Lower leg skin (tissue), 3 donors: ENCODE results near the gene DMP1.

Experiments
- POLR2A ChIP-seq, 2 donors: fragments of 450-650 bp; IDR thresholded peaks; one replicate each; pipeline ENCODE4 v1.6.1; 2016 to 2017; ENCODE audit warnings: antibody characterized with exemption in 2 of 2, mild to moderate bottlenecking in 1 of 2, moderate library complexity in 1 of 2
- TF ChIP-seq, protein P1 (sequence below), 3 donors: fragments of 450-650 bp; IDR thresholded peaks; one replicate each; pipeline ENCODE4 v1.5.1; 2016; ENCODE audit warnings: antibody characterized with exemption in 3 of 3, mild to moderate bottlenecking in 3 of 3, moderate library complexity in 2 of 3

DNA sequence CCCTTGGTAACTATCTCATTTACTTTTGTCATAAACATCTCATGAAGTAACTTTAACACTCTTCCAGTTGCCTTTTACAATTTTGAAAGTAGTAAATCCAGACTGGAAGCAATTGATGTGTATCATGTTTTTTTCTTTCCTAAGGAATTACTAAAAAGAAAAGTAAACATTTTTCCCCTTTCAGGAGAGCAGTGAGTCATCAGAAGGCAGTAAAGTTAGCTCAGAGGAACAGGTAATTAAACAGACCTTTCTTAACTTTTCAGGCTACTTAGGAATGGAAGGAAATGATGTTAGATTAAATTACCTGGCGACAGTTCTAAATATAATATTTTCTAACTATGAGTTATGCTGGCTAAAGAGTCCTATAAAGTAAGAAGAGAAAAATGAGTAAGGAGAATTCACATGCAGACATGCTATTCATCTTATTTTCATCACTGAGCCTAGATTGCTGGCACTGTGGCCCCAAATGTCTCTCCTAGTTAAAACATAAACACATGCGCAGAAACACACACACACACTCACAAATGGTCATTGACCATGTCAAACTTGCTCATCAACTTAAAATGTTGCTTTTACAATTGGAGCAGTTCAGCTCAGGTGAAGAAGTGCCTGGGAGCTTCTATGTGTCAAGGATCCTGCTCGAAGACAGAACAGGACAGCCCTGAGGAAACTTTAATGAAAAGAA lies 9.3 kb downstream of the DMP1 start:
- no peak for TF ChIP-seq POLR2A (IDR thresholded peaks at IDR 0.05)
- TF ChIP-seq, protein P1, sequence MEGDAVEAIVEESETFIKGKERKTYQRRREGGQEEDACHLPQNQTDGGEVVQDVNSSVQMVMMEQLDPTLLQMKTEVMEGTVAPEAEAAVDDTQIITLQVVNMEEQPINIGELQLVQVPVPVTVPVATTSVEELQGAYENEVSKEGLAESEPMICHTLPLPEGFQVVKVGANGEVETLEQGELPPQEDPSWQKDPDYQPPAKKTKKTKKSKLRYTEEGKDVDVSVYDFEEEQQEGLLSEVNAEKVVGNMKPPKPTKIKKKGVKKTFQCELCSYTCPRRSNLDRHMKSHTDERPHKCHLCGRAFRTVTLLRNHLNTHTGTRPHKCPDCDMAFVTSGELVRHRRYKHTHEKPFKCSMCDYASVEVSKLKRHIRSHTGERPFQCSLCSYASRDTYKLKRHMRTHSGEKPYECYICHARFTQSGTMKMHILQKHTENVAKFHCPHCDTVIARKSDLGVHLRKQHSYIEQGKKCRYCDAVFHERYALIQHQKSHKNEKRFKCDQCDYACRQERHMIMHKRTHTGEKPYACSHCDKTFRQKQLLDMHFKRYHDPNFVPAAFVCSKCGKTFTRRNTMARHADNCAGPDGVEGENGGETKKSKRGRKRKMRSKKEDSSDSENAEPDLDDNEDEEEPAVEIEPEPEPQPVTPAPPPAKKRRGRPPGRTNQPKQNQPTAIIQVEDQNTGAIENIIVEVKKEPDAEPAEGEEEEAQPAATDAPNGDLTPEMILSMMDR (IDR thresholded peaks at IDR 0.05): no peak
